WTC11 (cell line): ENCODE measurements around the gene NTF3. TPM values are rescaled to one million over a fixed set of nuclear protein-coding genes. Genes with fewer than 3 reads are reported as not detected.

Source experiments
- ATAC-seq: fragments of 200-7000 bp; cut with Tn5 transposase; 2 replicates; pipeline ENCODE4 v1.10.0; 2021; ENCODE audit warnings: mild to moderate bottlenecking, moderate library complexity
- CTCF ChIA-PET: fragments of 300-600 bp; sonication (Branson Sonifier 250); formaldehyde crosslinking; loops from one replicate; lab custom pipeline; 2021; ENCODE audit warnings: antibody characterized with exemption; lab: Charles Lee
- POLR2A ChIA-PET: fragments of 350-600 bp; sonication (Branson Sonifier 250); formaldehyde crosslinking; loops from one replicate; lab custom pipeline; 2021; ENCODE audit warnings: antibody characterized with exemption; lab: Charles Lee
- DNase-seq: peaks from one replicate; pipeline ENCODE4 v3.0.0; 2021; ENCODE audit warnings: low spot score
- H3K27ac Mint-ChIP-seq: 2 replicates; pipeline ENCODE4 v1.8.0; 2021; ENCODE audit warnings: mixed read lengths
- H3K27me3 Mint-ChIP-seq: 2 replicates; pipeline ENCODE4 v1.8.0; 2021; ENCODE audit warnings: low read depth, mild to moderate bottlenecking, moderate library complexity, mixed read lengths
- H3K36me3 Mint-ChIP-seq: 2 replicates; pipeline ENCODE4 v1.8.0; 2021; ENCODE audit warnings: mixed read lengths
- H3K4me1 Mint-ChIP-seq: 2 replicates; pipeline ENCODE4 v1.8.0; 2022; ENCODE audit warnings: mixed read lengths
- H3K4me3 Mint-ChIP-seq: 2 replicates; pipeline ENCODE4 v1.8.0; 2021; ENCODE audit warnings: mild to moderate bottlenecking, moderate library complexity, mixed read lengths
- H3K9me3 Mint-ChIP-seq: 2 replicates; pipeline ENCODE4 v1.8.0; 2021; ENCODE audit warnings: mixed read lengths
- ETV6 ChIP-seq: sonication (generic); formaldehyde crosslinking; IDR thresholded peaks from 2 replicates; pipeline ENCODE4 v1.8.1; 2022; ENCODE audit warnings: mild to moderate bottlenecking, missing genetic modification reagents
- GABPB1 ChIP-seq: sonication (generic); formaldehyde crosslinking; IDR thresholded peaks from 2 replicates; pipeline ENCODE4 v1.8.1; 2023; ENCODE audit warnings: mild to moderate bottlenecking, missing genetic modification reagents
- IRF2 ChIP-seq: sonication (generic); formaldehyde crosslinking; IDR thresholded peaks from 2 replicates; pipeline ENCODE4 v1.8.0; 2022; ENCODE audit warnings: low read depth, missing genetic modification reagents, borderline replicate concordance
- KAT7 ChIP-seq: sonication (generic); formaldehyde crosslinking; IDR thresholded peaks from 2 replicates; pipeline ENCODE4 v1.8.1; 2023; ENCODE audit warnings: missing genetic modification reagents, mild to moderate bottlenecking, borderline replicate concordance
- PRRX2 ChIP-seq: fragments of 250-450 bp; sonication (Bioruptor Pico); IDR thresholded peaks from 2 replicates; pipeline ENCODE4 v1.8.0; 2021; ENCODE audit warnings: mild to moderate bottlenecking
- SMAD4 ChIP-seq: sonication (generic); formaldehyde crosslinking; IDR thresholded peaks from 2 replicates; pipeline ENCODE4 v1.8.0; 2022; ENCODE audit warnings: mild to moderate bottlenecking, missing genetic modification reagents
- TEAD1 ChIP-seq: sonication (generic); formaldehyde crosslinking; IDR thresholded peaks from 2 replicates; pipeline ENCODE4 v1.8.0; 2022; ENCODE audit warnings: mild to moderate bottlenecking, missing genetic modification reagents
- ZNF219 ChIP-seq: sonication (generic); formaldehyde crosslinking; IDR thresholded peaks from 2 replicates; pipeline ENCODE4 v1.8.0; 2023; ENCODE audit warnings: missing genetic modification reagents, mild to moderate bottlenecking, borderline replicate concordance
- ZNF263 ChIP-seq: sonication (generic); formaldehyde crosslinking; IDR thresholded peaks from 2 replicates; pipeline ENCODE4 v1.8.1; 2022; ENCODE audit warnings: low read depth, mild to moderate bottlenecking, moderate library complexity, missing genetic modification reagents
- ZNF671 ChIP-seq: fragments of 250-450 bp; sonication (Bioruptor Pico); IDR thresholded peaks from 2 replicates; pipeline ENCODE4 v1.8.0; 2021; ENCODE audit warnings: mild to moderate bottlenecking
- total RNA-seq: library from RNA; stranded (reverse); gene quantifications from 3 replicates; pipeline ENCODE4 v1.2.3, GENCODE V29; 2021
- TF ChIP-seq, protein P1 (sequence below): sonication (generic); formaldehyde crosslinking; IDR thresholded peaks from 2 replicates; pipeline ENCODE4 v1.8.1; 2022; ENCODE audit warnings: low read depth, missing genetic modification reagents, borderline replicate concordance
- TF ChIP-seq, protein P2 (sequence below): sonication (generic); formaldehyde crosslinking; IDR thresholded peaks from 2 replicates; pipeline ENCODE4 v1.8.0; 2022; ENCODE audit warnings: mild to moderate bottlenecking, missing genetic modification reagents
- TF ChIP-seq, protein P3 (sequence below): sonication (generic); formaldehyde crosslinking; IDR thresholded peaks from 2 replicates; pipeline ENCODE4 v1.8.1; 2023; ENCODE audit warnings: mild to moderate bottlenecking, missing genetic modification reagents, borderline replicate concordance
- TF ChIP-seq, protein P4 (sequence below): sonication (generic); formaldehyde crosslinking; IDR thresholded peaks from 2 replicates; pipeline ENCODE4 v1.8.0; 2023; ENCODE audit warnings: mild to moderate bottlenecking, missing genetic modification reagents
- TF ChIP-seq, protein P5 (sequence below): sonication (generic); formaldehyde crosslinking; IDR thresholded peaks from 2 replicates; pipeline ENCODE4 v1.8.1; 2023; ENCODE audit warnings: mild to moderate bottlenecking, moderate library complexity, missing genetic modification reagents
- TF ChIP-seq, protein P6 (sequence below): sonication (generic); formaldehyde crosslinking; conservative IDR thresholded peaks from 2 replicates; pipeline ENCODE4 v1.8.1; 2022; ENCODE audit warnings: mild to moderate bottlenecking, missing genetic modification reagents
- TF ChIP-seq, protein P7 (sequence below): sonication (generic); formaldehyde crosslinking; IDR thresholded peaks from 2 replicates; pipeline ENCODE4 v1.8.1; 2022; ENCODE audit warnings: low read depth, mild to moderate bottlenecking, moderate library complexity, missing genetic modification reagents, borderline replicate concordance

Gene NTF3
- total RNA-seq, 1 experiment from 2014 or later = 1.3 TPM

DNA sequence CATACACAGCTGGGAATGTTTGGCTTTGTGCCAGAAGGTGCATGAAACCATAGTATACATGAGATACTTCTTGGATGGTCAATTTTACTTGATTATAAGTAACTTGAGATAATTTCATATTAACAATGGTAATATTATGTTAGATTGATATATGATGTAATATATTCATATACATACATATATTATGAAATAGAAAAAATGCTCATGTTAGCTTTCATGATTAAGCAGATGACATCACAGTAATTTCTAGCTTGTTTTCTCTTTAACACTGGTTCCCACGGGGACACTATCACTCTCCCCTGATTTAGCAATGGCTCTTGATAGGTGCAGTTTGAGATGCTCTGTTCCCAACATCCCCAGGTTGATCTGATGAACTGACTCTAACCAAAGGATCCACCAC, 35.4 kb upstream of the NTF3 start:
- ChIA-PET POLR2A (no interaction called here), CTCF (no interaction called here)
- ATAC-seq = no peak
- Mint-ChIP-seq H3K4me3 (no peak overlapping the region), H3K27me3 (no peaks in the 10 kb centered on the region), H3K4me1 (peaks cover 19% of the 10 kb centered on the region), H3K27ac (no peak overlapping the region), H3K36me3 (no peaks in the 10 kb centered on the region), H3K9me3 (no peaks in the 10 kb centered on the region)
- DNase-seq = no peak
- TF ChIP-seq PRRX2 (no peak), ZNF671 (CRISPR knock-in tag) (no peak), SMAD4 (CRISPR knock-in tag) (no peak), ZNF263 (CRISPR knock-in tag) (no peak), IRF2 (CRISPR knock-in tag) (no peak), KAT7 (no peak), TEAD1 (CRISPR knock-in tag) (no peak), ETV6 (CRISPR knock-in tag) (no peak), GABPB1 (no peak), ZNF219 (CRISPR knock-in tag) (no peak)
- TF ChIP-seq, protein P1, sequence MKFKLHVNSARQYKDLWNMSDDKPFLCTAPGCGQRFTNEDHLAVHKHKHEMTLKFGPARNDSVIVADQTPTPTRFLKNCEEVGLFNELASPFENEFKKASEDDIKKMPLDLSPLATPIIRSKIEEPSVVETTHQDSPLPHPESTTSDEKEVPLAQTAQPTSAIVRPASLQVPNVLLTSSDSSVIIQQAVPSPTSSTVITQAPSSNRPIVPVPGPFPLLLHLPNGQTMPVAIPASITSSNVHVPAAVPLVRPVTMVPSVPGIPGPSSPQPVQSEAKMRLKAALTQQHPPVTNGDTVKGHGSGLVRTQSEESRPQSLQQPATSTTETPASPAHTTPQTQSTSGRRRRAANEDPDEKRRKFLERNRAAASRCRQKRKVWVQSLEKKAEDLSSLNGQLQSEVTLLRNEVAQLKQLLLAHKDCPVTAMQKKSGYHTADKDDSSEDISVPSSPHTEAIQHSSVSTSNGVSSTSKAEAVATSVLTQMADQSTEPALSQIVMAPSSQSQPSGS (CRISPR knock-in tag) = no peak
- TF ChIP-seq, protein P2, sequence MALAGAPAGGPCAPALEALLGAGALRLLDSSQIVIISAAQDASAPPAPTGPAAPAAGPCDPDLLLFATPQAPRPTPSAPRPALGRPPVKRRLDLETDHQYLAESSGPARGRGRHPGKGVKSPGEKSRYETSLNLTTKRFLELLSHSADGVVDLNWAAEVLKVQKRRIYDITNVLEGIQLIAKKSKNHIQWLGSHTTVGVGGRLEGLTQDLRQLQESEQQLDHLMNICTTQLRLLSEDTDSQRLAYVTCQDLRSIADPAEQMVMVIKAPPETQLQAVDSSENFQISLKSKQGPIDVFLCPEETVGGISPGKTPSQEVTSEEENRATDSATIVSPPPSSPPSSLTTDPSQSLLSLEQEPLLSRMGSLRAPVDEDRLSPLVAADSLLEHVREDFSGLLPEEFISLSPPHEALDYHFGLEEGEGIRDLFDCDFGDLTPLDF = no peak
- TF ChIP-seq, protein P3, sequence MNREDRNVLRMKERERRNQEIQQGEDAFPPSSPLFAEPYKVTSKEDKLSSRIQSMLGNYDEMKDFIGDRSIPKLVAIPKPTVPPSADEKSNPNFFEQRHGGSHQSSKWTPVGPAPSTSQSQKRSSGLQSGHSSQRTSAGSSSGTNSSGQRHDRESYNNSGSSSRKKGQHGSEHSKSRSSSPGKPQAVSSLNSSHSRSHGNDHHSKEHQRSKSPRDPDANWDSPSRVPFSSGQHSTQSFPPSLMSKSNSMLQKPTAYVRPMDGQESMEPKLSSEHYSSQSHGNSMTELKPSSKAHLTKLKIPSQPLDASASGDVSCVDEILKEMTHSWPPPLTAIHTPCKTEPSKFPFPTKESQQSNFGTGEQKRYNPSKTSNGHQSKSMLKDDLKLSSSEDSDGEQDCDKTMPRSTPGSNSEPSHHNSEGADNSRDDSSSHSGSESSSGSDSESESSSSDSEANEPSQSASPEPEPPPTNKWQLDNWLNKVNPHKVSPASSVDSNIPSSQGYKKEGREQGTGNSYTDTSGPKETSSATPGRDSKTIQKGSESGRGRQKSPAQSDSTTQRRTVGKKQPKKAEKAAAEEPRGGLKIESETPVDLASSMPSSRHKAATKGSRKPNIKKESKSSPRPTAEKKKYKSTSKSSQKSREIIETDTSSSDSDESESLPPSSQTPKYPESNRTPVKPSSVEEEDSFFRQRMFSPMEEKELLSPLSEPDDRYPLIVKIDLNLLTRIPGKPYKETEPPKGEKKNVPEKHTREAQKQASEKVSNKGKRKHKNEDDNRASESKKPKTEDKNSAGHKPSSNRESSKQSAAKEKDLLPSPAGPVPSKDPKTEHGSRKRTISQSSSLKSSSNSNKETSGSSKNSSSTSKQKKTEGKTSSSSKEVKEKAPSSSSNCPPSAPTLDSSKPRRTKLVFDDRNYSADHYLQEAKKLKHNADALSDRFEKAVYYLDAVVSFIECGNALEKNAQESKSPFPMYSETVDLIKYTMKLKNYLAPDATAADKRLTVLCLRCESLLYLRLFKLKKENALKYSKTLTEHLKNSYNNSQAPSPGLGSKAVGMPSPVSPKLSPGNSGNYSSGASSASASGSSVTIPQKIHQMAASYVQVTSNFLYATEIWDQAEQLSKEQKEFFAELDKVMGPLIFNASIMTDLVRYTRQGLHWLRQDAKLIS (CRISPR knock-in tag) = no peak
- TF ChIP-seq, protein P4, sequence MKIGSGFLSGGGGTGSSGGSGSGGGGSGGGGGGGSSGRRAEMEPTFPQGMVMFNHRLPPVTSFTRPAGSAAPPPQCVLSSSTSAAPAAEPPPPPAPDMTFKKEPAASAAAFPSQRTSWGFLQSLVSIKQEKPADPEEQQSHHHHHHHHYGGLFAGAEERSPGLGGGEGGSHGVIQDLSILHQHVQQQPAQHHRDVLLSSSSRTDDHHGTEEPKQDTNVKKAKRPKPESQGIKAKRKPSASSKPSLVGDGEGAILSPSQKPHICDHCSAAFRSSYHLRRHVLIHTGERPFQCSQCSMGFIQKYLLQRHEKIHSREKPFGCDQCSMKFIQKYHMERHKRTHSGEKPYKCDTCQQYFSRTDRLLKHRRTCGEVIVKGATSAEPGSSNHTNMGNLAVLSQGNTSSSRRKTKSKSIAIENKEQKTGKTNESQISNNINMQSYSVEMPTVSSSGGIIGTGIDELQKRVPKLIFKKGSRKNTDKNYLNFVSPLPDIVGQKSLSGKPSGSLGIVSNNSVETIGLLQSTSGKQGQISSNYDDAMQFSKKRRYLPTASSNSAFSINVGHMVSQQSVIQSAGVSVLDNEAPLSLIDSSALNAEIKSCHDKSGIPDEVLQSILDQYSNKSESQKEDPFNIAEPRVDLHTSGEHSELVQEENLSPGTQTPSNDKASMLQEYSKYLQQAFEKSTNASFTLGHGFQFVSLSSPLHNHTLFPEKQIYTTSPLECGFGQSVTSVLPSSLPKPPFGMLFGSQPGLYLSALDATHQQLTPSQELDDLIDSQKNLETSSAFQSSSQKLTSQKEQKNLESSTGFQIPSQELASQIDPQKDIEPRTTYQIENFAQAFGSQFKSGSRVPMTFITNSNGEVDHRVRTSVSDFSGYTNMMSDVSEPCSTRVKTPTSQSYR = no peak
- TF ChIP-seq, protein P5, sequence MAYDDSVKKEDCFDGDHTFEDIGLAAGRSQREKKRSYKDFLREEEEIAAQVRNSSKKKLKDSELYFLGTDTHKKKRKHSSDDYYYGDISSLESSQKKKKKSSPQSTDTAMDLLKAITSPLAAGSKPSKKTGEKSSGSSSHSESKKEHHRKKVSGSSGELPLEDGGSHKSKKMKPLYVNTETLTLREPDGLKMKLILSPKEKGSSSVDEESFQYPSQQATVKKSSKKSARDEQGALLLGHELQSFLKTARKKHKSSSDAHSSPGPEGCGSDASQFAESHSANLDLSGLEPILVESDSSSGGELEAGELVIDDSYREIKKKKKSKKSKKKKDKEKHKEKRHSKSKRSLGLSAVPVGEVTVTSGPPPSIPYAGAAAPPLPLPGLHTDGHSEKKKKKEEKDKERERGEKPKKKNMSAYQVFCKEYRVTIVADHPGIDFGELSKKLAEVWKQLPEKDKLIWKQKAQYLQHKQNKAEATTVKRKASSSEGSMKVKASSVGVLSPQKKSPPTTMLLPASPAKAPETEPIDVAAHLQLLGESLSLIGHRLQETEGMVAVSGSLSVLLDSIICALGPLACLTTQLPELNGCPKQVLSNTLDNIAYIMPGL (CRISPR knock-in tag) = no peak
- TF ChIP-seq, protein P6, sequence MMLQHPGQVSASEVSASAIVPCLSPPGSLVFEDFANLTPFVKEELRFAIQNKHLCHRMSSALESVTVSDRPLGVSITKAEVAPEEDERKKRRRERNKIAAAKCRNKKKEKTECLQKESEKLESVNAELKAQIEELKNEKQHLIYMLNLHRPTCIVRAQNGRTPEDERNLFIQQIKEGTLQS (CRISPR knock-in tag) = no peak
- TF ChIP-seq, protein P7, sequence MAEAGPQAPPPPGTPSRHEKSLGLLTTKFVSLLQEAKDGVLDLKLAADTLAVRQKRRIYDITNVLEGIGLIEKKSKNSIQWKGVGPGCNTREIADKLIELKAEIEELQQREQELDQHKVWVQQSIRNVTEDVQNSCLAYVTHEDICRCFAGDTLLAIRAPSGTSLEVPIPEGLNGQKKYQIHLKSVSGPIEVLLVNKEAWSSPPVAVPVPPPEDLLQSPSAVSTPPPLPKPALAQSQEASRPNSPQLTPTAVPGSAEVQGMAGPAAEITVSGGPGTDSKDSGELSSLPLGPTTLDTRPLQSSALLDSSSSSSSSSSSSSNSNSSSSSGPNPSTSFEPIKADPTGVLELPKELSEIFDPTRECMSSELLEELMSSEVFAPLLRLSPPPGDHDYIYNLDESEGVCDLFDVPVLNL (CRISPR knock-in tag) = no peak
